Lower leg skin (tissue), 4 donors: ENCODE data around the gene ADD2. TPM values are rescaled to one million over a fixed set of nuclear protein-coding genes. Genes with fewer than 3 reads are reported as not detected.

ENCODE experiments used
- DNase-seq, 2 donors: peaks; one replicate each; pipeline ENCODE4 v3.0.0-alpha.2; 2019; ENCODE audit warnings: low spot score in 2 of 2
- H3K4me3 ChIP-seq: fragments of 200-600 bp; sonication (generic); 2 replicates; pipeline ENCODE4 v1.5.1; 2017; ENCODE audit warnings: mild to moderate bottlenecking, low read depth; ENCODE audit not compliant: poor library complexity, severe bottlenecking
- POLR2A ChIP-seq, 2 donors: fragments of 450-650 bp; IDR thresholded peaks; one replicate each; pipeline ENCODE4 v1.6.1; 2016 to 2017; ENCODE audit warnings: antibody characterized with exemption in 2 of 2, mild to moderate bottlenecking in 1 of 2, moderate library complexity in 1 of 2
- WGBS, 2 donors: methylation state at CpG; one replicate each; pipeline ENCODE4 v1.1.5; 2018; 5-methylcytosine and 5-hydroxymethylcytosine counted together
- intact Hi-C: fragments of 100-400 bp; cut with DNase I; formaldehyde crosslinking; loops from one replicate; pipeline ENCODE4 v1.15.0; 2023; ENCODE audit warnings: low total_unique reads
- total RNA-seq, 4 donors: library from RNA; depleted of rRNA; stranded (reverse); fragments of >200 nt; gene quantifications; one replicate each; pipeline ENCODE4 v1.1.0, GENCODE V29; 2016
- TF ChIP-seq, protein P1 (sequence below), 3 donors: fragments of 450-650 bp; IDR thresholded peaks; one replicate each; pipeline ENCODE4 v1.5.1; 2016; ENCODE audit warnings: antibody characterized with exemption in 3 of 3, mild to moderate bottlenecking in 3 of 3, moderate library complexity in 2 of 3

Gene ADD2, protein sequence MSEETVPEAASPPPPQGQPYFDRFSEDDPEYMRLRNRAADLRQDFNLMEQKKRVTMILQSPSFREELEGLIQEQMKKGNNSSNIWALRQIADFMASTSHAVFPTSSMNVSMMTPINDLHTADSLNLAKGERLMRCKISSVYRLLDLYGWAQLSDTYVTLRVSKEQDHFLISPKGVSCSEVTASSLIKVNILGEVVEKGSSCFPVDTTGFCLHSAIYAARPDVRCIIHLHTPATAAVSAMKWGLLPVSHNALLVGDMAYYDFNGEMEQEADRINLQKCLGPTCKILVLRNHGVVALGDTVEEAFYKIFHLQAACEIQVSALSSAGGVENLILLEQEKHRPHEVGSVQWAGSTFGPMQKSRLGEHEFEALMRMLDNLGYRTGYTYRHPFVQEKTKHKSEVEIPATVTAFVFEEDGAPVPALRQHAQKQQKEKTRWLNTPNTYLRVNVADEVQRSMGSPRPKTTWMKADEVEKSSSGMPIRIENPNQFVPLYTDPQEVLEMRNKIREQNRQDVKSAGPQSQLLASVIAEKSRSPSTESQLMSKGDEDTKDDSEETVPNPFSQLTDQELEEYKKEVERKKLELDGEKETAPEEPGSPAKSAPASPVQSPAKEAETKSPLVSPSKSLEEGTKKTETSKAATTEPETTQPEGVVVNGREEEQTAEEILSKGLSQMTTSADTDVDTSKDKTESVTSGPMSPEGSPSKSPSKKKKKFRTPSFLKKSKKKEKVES
- 1 to 10 TPM in 1 of 4 donors, under 1 TPM in 3; 0.17 to 1.2 (median 0.54) TPM for total RNA-seq

DNA sequence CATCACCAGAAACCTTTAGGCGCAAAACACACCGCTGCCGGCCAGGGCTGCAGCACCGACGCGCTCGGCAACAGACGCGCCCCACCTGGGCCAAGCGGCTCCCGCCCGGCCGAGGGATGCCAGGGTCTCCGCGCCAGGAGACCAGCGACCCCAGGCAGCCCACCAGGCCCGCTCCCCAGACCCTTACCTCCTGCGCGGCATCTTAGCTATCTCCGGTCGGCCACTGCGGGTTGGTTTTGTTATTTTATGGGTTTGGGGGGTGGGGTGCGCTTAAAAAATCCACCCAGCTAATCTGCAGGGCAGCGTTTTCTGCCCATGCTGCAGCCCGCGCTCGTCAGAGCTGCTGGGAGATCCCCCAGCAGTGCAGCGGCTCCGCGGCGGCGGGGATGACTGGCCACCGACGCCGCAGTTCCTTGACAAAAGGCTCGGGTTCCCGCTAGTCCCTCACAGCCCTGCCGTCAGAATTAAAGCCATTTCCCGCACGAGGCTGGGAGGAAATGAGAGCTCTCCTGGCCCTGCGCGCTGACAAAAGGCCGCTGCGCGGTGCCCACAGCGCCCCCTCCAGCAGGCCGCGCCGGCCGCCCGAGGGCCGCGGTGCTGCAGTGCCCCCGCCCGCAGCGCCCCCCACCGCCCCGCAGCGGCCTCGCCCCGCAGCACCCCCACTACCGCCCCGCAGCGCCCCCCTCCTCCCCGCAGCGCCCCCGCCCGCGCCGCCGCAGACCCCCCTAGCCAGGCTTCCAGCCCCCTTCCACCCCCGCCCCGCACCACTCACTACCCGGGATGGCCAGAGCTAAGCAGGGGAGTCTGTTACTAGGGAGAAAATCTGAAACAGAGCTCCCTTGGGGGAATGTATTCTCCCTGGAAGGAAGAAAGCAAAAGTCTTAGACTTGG is at the start of gene ADD2:
TSS of gene ADD2 (minus strand) at position 502 of the 891 bp plus-strand sequence. CDS start 61,792 bp downstream, outside the sequence.
- TF ChIP-seq, protein P1, sequence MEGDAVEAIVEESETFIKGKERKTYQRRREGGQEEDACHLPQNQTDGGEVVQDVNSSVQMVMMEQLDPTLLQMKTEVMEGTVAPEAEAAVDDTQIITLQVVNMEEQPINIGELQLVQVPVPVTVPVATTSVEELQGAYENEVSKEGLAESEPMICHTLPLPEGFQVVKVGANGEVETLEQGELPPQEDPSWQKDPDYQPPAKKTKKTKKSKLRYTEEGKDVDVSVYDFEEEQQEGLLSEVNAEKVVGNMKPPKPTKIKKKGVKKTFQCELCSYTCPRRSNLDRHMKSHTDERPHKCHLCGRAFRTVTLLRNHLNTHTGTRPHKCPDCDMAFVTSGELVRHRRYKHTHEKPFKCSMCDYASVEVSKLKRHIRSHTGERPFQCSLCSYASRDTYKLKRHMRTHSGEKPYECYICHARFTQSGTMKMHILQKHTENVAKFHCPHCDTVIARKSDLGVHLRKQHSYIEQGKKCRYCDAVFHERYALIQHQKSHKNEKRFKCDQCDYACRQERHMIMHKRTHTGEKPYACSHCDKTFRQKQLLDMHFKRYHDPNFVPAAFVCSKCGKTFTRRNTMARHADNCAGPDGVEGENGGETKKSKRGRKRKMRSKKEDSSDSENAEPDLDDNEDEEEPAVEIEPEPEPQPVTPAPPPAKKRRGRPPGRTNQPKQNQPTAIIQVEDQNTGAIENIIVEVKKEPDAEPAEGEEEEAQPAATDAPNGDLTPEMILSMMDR (IDR thresholded peaks at IDR 0.05) = no peak
- TF ChIP-seq POLR2A (IDR thresholded peaks at IDR 0.05) = no peak
- peak within 1 kb of the TSS; percentile 32 for H3K4me3 ChIP-seq
- WGBS, 2 donors = 0 to 2% methylated on average over 25 to 51 of the region's 74 CpGs
- intact Hi-C loops = no loop called here
- no peak for DNase-seq

DNA sequence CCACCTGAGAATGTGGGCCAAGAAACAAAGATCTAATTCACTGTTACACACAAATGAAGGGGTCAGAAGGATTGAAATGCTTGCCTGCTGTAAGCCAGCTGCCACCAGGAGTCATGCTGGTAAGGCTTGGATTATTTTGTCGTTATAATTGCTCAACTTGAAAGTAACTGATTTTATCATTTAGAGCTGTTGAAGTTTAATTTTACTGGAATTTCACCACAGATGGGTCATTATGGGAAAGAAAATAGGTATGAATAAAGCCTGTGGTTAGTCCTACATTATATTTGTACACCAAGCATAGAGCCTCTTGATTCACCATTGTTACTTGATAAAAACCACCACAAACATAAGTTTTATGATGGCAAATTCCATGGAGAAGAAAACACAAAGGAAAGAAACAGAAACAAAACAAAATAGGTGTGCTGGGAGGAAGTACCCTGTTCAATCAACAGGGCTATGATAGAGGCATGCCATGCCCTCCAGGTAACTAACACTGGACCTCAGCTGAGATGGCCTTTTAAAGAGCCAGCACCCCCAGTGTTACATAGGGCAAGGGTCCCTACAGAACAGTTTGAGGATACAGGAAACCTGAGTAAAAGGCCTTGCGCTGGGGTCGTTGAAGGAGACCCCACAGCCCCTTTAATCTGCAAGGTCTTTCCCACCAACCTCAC is 49.4 kb upstream of the ADD2 start:
- WGBS, 2 donors = 79 to 80% methylated on average over 3 of the region's 3 CpGs
- intact Hi-C loops = no loop called here
- DNase-seq = no peak
- H3K4me3 ChIP-seq = no peak overlapping the region
- no peak for TF ChIP-seq POLR2A (IDR thresholded peaks at IDR 0.05)
- TF ChIP-seq, protein P1 (IDR thresholded peaks at IDR 0.05) = no peak

DNA sequence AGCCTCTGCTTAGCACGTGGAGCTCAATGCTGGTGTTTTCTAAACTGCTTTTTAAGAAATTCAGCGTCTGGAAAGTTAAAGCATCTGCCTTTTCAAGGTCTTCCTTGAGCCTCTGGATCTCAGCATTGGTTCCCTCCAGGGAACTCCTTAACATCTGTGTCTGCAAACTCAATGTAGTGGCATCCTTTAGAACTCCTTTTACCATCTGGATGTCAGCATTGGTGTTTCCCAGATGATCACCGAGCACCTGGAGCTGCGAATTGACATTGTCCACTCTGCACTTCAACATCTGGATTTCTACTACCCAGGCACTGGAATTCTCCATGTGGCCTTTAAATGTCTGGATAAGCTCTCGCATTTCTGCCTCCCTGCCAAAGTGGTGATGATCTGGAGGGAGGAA is 48.7 kb upstream of the ADD2 start:
- DNase-seq = no peak
- no peak for TF ChIP-seq POLR2A (IDR thresholded peaks at IDR 0.05)
- TF ChIP-seq, protein P1 (IDR thresholded peaks at IDR 0.05) = no peak
- H3K4me3 ChIP-seq = no peak overlapping the region
- intact Hi-C loops = no loop called here
- 56 to 57% methylated on average over 5 of the region's 5 CpGs for WGBS, 2 donors

DNA sequence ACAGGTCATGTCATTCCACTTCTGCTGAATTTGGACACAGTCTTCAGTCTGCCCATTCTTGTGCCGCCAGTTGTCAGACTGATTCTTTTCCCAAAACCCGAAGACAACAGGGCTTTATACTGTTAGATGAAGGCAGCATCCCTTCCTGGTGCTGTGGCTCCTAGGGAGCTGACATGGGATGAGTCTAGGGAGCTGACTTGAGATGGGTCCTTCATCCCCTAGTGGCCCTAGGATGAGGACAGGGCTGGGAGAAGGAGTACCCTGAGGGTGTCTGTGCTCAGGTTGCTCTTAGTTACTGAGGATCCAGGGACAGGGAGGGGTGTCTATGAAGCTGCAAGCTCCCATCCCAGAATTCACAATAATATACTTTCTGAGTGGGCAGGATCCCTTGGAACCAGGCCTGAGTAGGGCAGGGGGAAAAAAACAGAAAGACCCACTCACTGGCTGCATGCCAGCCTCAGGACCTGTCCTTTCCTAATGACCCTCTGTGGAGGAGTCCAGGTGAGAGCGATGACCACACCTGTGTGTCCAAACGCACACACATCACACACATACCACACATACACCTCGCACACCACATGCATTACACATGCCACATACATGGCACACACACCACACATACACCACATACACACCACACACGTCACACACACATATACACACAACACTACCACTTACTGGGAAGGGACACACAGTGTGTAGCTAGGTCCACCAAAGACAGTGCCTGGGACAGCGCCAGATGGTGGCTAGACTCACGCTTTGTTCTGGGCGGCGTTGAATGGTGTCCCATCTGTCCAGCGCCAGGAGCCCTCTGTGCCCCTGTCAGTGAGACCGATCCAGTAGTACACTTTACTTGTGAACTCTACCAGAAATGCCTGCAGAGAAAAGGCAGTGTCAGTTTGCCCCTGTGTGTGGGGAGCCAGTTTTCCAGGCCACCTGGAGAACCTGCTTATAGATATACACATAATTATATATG is 41.3 kb upstream of the ADD2 start:
- intact Hi-C loops = no loop called here
- 91 to 92% methylated on average over 12 of the region's 12 CpGs for WGBS, 2 donors
- DNase-seq = no peak

More for the DNA sequence above, 41.3 kb upstream of the ADD2 start:
- TF ChIP-seq, protein P1 (IDR thresholded peaks at IDR 0.05) = peak in 1 of 3 donors; percentile 23
- TF ChIP-seq POLR2A (IDR thresholded peaks at IDR 0.05) = no peak
- no peak overlapping the region for H3K4me3 ChIP-seq
